Sigmoid colon (tissue), 3 donors: Measurements from ENCODE around the gene MRPS34.

Source experiments
- CTCF ChIP-seq, 4 experiments: fragments of 450-650 bp in 3 of 4; fragments of 200-600 bp in 1 of 4; IDR thresholded peaks; one replicate each; pipeline ENCODE4 v1.5.1; 2016 to 2019; ENCODE audit warnings: antibody characterized with exemption in 4 of 4, mild to moderate bottlenecking in 3 of 4, moderate library complexity in 2 of 4
- POLR2A ChIP-seq, 2 donors: fragments of 450-650 bp; IDR thresholded peaks; one replicate each; pipeline ENCODE4 v1.6.1; 2016; ENCODE audit warnings: antibody characterized with exemption in 2 of 2, mild to moderate bottlenecking in 2 of 2, moderate library complexity in 2 of 2

GRCh38 chr16:1768767-1769401 is 4.0 kb downstream of the MRPS34 start:
- TF ChIP-seq CTCF (IDR thresholded peaks at IDR 0.05) (no peak), POLR2A (IDR thresholded peaks at IDR 0.05) (no peak)
